Body of pancreas (tissue), 4 donors: ENCODE measurements around the gene ZC3H12D.

Experiments
- CTCF ChIP-seq, 7 experiments: fragments of 450-650 bp in 4 of 7; fragments of 200-600 bp in 3 of 7; sonication (generic) in 3 of 7; IDR thresholded peaks; one replicate each; pipeline ENCODE4 v1.5.1; 2016 to 2019; ENCODE audit warnings: antibody characterized with exemption in 7 of 7
- POLR2A ChIP-seq, 3 donors: fragments of 450-650 bp; IDR thresholded peaks; one replicate each; pipeline ENCODE4 v1.6.1; 2016; ENCODE audit warnings: antibody characterized with exemption in 3 of 3, mild to moderate bottlenecking in 2 of 3

GRCh38 chr6:149473080-149474052, 11.4 kb downstream of the ZC3H12D start:
- TF ChIP-seq CTCF (IDR thresholded peaks at IDR 0.05) (no peak), POLR2A (IDR thresholded peaks at IDR 0.05) (no peak)
